Stimulated activated CD8-positive, alpha-beta memory T cell treated with anti-CD3 and anti-CD28 coated beads, Interleukin-4, amount 100 ng/mL, for 48 hours (primary cell): ENCODE measurements around the gene CD99.
"Not testable (repeated sequence)": the region's sequence is repeated elsewhere in the genome, so short reads cannot be mapped to it uniquely, and the experiment has no call there.

Experiments used
- DNase-seq: peaks from one replicate; pipeline ENCODE4 v3.0.0-alpha.2; 2020

The CD99 gene

GRCh38 chrX:2732649-2733048 lies 41.6 kb downstream of the CD99 start:
- no peak for DNase-seq

DNA sequence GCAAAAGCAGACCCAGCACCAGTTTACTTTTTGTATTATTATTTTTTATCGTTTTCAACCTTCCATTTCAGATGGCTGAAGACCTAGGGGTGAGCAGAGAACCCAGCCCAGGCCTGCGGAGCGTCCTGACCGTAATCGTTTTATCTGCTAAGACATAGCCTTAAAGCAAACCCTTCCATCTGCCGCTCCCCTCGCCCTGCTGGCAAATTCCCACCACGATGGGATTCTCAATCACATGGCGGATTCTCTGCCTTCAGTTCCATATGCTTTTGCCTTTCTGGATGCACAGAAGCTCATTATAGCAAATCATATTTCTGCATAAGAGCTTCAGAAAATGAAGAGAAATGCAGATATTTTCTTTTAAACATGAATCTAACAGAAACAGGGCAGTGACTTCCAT lies 42.2 kb downstream of the CD99 start:
- no peak for DNase-seq

DNA sequence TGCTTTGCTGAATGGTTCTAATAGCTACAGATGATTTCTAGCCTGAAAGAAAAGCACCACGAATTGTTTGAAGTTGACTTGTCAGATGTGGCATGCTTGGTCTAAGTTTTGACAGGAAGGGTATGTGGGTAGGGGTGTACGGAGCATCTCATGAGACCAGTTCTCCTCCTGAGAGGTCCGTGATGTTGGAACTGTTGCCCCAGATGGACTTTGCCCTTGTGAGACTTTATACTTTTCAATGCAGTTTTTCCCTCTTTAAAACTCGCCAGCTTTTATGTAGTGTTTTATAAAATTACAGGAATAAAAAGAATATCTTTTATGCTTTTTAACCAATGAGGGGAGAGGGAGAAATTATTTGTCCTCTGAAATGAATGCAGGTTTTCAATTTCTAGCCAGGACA lies 44.2 kb downstream of the CD99 start:
- DNase-seq = no peak

GRCh38 chrX:2740672-2741071 lies 49.6 kb downstream of the CD99 start:
- no peak for DNase-seq

DNA sequence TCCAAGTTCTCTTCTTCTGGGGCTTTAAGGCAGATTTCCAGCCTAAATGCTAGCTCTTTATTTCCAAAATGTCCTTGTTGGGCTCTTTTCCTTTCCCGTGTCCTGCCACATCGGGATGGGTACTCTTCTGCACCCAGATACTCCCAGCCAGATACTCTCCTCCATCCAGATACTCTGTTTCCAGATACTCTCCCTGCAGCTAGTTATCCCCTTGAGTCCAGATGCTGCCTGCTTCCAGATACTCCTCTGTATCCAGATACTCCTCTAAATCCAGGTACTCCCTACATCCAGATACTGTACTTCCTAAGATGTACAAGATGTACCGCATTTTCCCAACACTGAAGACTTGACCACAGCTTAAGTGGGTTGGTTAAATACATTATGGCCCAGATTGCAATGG lies 50.3 kb downstream of the CD99 start:
- no peak for DNase-seq

DNA sequence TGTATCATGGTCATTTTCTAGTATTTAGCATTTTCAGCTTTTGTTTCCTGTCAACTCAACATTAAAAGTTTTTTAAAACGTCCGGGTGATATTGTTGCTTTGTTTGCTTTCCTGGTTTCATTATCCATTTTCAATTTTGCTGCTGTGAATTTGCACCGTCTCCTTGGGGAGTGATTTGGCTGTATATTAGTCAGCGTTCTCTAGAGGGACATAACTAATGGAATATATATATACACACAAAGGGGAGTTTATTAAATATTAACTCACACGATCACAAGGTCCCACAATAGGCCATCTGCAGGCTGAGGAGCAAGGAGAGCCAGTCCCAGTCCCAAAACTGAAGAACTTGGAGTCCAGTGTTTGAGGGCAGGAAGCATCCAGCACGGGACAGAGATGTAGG lies 55.2 kb downstream of the CD99 start:
- DNase-seq = not testable (repeated sequence)

GRCh38 chrX:2748171-2748814 lies 57.2 kb downstream of the CD99 start:
- no peak for DNase-seq

- no peak for DNase-seq
Measured at GRCh38 chrX:2748815-2749188, 57.7 kb downstream of the CD99 start.

- no peak for DNase-seq
Measured at GRCh38 chrX:2751291-2751690, 60.2 kb downstream of the CD99 start.

DNA sequence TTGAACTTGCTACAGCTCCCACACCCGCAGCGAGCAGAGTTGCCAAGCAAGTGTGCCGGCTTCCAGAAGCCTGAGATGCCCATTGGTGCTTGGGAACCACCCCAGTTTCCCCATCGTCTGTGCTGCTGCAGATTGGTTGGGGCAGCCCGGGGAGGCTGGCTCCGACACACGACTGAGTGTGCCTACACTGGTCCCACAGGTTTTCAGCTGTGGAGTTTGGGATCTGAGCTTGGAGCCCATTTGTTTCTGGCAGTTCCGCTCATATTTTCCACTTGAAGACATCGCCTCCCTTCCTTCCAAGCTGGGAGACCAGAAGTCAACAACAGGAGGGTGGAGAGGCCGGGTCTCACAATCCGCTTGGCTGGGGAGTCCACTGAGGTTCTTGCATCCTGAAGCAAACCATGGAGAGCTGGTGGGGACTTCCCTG lies 60.8 kb downstream of the CD99 start, which contains the start of gene XG:
XG (plus strand) TSS at position 167 of the 427 bp plus-strand sequence; CDS start at position 402, 235 bp downstream.
- DNase-seq = not testable (repeated sequence)

GRCh38 chrX:2752441-2752840 lies 61.3 kb downstream of the CD99 start:
- DNase-seq = not testable (repeated sequence)

DNA sequence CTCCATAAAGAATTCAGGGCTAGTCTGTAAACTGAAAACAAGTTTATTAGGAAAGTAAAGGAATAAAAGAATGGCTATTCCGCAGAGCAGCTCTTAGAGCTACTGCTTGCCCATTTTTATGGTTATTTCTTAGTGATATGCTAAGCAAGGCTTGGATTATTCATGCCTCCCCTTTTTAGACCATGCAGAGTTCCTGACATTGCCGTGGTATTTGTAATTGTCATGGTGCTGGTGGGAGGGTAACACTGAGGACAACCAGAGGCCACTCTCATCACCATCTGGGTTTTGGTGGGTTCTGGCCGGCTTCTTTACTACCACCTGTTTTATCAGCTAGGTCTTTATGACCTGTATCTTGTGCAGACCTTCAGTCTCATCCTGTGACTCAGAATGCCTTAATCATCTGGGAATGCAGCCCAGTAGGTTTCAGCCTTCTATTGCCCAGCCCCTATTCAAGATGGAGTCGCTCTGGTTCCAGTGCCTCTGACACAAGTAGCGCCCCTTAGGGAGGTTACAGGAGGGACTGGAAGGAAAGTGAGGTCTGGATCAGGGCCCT lies 64.1 kb downstream of the CD99 start:
- not testable (repeated sequence) for DNase-seq

- no peak for DNase-seq
Measured at GRCh38 chrX:2756548-2756947, 65.5 kb downstream of the CD99 start.

DNA sequence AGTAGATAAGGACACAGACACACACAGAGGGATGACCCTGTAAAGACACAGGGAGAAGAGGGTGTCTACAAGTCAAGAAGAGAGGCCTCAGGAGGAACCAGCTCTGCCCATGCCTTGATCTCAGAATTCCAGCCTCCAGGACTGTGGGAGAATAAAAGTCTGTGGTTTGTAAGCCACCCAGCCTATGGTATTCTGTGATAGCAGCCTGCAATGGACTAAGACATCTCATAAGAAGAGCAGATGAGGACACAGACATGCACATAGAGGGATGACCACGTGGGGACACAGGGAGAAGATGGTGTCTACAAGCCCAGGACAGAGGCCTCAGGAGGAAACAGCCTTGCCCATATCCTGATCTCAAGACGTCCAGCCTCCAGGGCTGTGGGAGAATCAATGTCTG lies 70.2 kb downstream of the CD99 start:
- DNase-seq = no peak

GRCh38 chrX:2762671-2763070 lies 71.6 kb downstream of the CD99 start:
- not testable (repeated sequence) for DNase-seq

DNA sequence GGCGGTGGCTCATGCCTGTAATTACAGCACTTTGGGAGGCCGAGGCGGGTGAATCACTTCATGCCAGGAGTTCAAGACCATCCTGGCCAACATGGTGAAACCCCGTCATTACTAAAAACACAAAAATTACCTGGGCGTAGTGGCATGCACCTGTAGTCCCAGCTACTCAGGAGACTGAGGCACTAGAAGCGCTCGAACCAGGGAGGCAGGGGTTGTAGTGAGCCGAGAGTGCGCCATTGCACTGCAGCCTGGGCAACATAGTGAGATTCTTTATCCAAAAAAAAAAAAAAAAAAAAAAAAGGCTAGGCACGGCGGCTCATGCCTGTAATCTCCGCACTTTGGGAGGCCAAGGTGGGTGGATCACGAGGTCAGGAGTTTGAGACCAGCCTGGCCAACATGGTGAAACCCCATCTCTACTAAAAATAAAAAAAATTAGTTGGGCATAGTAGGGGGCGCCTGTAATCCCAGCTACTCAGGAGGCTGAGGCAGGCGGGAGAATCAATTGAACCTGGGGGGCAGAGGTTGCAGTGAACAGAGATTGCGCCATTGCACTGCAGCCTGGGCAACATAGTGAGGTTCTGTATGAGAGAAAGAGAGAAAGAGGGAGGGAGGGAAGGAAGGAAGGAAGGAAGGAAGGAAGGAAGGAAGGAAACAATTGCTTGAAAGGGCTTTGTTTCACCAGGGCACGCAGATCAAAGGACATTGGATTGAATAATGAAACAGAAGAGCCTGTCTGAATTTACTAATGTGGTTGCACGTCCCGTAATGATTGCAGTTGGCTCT lies 73.9 kb downstream of the CD99 start:
- DNase-seq = not testable (repeated sequence)

GRCh38 chrX:2765549-2765830 lies 74.4 kb downstream of the CD99 start:
- DNase-seq = no peak

DNA sequence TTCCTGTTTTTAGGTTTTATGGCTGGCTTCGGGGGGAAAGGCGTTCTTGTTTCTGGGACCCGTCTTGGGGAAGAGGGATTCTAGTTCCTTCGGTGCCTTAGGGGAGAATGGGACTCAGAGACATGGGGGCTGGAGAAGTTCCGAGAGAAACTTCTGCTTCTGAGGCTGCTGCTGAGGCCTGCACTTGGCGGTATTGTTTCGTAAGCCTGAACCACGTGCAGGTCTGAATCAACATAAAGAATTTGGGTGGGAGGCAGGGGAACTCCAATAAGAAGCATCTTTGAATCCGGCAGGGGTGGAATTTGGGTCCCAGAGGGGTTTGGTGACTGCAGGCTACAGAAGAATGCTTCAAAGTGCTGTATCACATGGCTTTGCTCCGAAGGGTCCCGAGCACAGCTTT lies 75.8 kb downstream of the CD99 start:
- no peak for DNase-seq

DNA sequence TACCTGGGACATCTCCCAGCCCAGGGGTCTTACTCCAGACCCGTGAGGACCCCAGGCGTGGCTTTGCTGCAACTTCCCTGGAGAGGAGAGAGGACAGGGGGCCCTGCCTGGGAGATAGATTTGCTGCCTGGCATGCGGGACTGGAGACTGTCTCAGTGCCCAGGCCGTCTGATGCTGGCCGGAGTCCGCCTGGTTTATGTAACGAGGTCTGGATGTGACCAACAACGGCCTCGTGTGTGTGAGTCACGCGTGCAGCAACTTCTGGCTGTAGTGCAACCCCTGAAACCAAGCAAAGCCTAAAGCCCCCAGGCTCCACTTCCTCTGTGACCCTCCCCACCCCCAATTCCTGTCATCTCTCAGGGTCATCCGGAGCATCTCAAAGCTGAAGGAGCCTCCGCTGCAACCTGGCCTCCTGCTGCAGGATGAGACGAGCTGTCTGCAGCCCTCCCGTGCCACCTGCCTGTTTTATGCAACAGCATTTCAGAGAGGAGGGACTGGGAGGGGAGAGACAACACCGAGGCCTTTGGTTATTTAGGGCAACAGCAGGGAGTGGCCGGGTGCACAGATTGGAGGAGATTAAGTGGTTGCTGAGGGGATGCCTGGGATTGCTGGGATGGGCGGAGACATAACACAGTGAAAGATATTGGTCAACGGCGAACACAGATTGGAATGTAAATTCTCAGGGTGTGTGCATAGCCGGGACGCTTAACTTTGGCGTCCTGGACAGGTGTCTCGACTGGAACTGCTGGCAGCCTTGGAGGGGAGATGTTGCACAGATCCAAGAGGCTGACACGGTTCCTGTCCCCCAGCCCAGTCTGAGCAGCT lies 76.7 kb downstream of the CD99 start:
- no peak for DNase-seq

DNA sequence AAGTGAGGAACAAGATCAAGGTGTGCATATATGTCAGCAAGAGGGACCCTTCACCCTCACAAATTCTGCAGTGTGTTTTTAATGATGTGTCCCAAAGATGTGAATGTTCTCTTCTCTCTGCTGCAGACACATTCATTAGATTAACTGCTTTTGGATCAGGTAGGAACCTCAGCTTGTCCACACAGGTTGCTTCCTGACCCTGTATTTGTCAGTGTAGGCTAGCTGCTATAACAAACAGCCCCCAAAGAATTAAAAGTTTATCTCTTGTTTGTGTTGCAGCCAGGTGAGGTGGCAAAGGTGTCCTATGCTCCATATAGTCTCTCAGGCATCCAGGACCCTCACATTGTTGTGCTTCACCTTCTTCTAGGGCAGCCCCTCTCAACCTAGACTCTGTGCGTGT lies 78.5 kb downstream of the CD99 start:
- no peak for DNase-seq

DNA sequence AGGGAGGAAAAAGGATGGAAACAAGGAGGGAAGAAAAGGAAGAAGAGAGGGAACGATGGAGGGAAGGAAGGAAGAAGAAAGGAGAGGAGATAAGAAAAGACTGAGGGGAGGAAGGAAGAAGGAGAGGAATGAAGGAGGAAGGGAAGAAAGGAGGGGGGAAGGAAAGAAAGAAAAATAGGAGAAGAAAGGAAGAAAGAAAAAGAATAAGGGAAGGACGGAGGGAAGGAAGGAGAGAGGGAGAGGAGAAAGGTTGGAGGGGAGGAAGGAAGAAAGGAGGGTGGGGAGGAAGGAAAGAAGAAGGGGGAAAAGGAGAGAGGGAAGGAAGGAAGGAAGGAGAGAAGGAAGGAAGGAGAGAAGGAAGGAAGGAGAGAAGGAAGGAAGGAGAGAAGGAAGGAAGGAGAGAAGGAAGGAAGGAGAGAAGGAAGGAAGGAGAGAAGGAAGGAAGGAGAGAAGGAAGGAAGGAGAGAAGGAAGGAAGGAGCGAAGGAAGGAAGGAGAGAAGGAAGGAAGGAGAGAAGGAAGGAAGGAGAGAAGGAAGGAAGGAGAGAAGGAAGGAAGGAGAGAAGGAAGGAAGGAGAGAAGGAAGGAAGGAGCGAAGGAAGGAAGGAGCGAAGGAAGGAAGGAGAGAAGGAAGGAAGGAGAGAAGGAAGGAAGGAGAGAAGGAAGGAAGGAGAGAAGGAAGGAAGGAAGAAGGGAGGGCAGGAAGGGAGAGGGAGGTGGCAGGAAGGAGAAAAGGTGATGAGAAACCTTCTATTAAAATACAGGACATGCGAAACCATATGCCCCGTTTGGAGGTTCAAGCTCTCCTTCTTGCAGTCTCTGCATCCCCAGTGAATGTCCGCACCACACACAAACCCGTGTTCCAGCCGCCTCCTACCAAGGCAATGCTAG lies 82.3 kb downstream of the CD99 start:
- not testable (repeated sequence) for DNase-seq

- no peak for DNase-seq
Measured at GRCh38 chrX:2774057-2774456, 83.0 kb downstream of the CD99 start.
